AML-193 (cell line): ENCODE measurements around the gene IFNA16.
A peak's percentile ranks its signal among the peaks of the same experiment; 100 is the strongest.
"Not testable (repeated sequence)": the region's sequence is repeated elsewhere in the genome, so short reads cannot be mapped to it uniquely, and the experiment has no call there.

Experiments
- DNase-seq, 2 experiments: peaks; one replicate each; lab custom pipeline; 2025; lab: John Stamatoyannopoulos, UW

The IFNA16 gene

GRCh38 chr9:21217211-21217610 lies at the start of gene IFNA16:
TSS of gene IFNA16 (minus strand) at chr9:21217311. CDS start at chr9:21217305, 6 bp downstream.
- not testable (repeated sequence) for DNase-seq

- DNase-seq = no peak
Observed at GRCh38 chr9:21265421-21266189, 48.5 kb upstream of the IFNA16 start.

DNA sequence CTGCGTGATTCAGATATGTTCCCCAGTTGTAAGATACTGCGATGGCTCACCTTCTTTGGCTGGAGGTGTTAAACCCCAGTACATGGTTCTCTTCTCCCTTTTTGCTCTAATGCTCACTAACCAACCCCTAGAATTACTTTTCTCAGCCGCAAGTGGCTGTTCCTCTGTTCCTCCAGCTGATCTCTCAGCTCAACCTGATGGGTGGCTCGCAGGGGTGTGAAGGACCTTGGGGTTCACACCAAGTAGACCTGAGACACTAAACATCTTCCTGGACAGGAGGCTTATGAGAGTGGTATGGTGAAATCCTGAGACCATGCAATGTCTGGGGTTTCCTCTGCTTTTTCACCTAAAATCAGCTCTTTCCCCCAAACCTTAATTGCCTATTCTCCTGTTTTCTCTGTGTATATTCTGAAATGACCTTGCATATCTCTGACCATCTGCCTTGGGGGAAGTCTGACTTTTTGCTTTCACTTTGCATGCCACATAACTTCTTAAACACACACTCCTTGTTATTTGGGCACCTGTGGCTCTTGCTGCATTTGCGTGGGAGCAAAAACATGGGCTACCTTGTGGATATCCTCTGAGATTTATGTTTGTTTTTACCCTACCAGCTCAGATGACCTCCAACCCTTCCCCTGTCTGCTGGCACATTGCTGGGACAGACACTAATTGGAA lies 38.6 kb upstream of the IFNA16 start:
- DNase-seq = no peak

DNA sequence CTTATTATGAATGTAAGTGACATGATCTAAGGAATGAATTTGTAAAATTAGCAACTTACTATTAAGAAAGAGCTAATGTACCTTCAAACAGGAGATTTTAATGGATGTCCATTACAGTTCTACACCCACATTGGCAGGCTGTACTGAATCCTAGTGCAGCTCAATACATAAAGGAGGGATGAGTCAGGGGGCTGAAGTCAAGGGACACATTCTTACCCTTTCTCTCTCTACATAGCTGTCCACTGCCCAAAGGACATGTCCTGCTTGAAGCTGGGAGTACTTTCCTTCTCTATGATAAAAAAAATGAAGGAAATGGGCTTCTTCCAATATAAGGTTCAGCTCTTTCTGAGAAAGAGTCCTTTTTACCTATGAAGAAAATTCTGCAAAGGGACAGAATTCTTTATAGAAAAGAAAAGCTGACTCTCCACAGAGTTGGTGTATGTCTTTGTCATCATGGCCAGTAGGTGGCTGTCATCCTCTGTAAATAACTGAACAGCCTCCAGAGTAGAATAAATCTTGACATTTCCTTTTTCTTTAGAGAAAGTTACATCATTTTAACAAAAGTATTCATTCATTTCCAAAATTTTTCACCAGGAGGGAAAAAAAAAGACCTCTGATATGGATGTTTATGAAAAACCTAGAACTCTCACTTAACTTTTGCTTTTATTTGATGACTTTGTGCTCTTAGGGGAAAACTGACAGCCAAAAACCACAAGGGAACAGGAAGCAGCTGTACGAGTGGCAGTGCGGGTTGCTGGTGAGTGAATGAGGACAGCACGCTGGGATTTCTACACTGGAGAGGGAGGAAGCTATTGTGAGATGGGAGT lies 35.8 kb upstream of the IFNA16 start:
- peak; percentile 84 to 89 for DNase-seq

- DNase-seq = no peak
Observed at GRCh38 chr9:21251638-21252037, 34.5 kb upstream of the IFNA16 start.

- no peak for DNase-seq
Observed at GRCh38 chr9:21251190-21251589, 34.1 kb upstream of the IFNA16 start.

- peak; percentile 54 to 55 for DNase-seq
Observed at GRCh38 chr9:21244836-21245235, 27.7 kb upstream of the IFNA16 start.

DNA sequence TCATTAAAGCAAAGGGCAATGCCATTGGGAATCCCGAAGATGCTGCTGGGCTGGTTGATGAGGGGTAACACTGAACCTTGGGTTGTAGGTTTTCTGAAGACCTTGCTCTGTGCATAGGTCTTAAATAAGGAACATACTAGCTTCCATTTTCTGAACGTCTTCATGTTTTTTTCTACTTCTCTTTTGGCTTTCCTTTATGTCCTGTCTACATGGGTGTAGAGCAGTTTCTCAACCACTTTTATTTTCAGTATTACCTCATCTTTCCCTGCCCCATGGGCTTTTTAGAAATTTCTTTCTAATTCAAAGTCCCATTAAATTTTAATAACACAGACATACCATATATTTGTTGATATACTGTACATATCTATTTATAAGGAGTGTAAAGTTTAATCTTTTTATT lies 22.8 kb upstream of the IFNA16 start, which contains the start of gene IFNA14:
Gene IFNA14, minus strand, starts transcription at position 95 of the 400 bp plus-strand sequence. Its CDS starts 70 bp downstream, at position 25.
- peak; percentile 54 to 57 for DNase-seq

DNA sequence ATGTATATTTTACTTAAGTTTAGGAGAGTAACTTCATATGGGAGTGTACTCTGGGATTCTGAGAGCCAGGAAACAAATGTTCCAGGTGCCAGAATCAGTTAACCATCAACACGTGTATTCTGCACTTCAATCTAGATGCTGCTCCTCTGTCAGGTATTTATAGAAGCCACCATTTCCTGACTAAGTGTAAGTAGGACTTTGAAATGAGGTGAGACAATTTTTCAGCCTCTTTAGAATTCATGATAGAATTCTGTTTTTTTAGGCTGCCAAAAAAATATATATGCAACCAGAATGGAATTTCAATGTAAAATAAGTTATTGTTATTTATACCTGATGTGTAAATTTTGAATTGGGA lies 19.2 kb upstream of the IFNA16 start:
- DNase-seq = not testable (repeated sequence)

GRCh38 chr9:21235468-21236359 lies 18.6 kb upstream of the IFNA16 start:
- peak; percentile 84 to 91 for DNase-seq

DNA sequence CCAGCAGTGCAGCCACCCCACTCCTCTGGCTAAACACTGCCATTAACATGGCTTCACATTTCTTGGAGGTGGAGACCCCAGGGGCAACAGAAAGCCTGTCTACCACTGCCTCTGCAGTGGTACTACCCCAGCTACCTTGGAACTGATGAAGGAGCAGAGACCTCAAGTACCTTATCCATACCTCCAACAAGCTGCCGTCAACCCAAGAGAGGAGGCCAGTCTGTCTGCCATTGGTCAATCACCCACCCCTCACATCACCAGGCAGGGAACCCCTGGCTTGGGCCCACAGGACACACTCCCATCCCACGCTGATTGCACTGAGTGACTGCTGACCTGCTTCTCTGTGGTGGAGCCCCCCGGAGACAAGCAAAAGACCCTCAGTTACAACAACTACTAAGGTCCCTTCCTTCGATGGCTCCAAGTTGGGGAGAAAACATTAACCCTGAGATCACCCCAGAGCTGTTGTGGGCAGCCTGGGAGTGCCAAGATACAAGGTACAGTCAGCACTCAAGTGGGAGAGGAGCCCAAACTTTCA lies 17.1 kb upstream of the IFNA16 start:
- no peak for DNase-seq

DNA sequence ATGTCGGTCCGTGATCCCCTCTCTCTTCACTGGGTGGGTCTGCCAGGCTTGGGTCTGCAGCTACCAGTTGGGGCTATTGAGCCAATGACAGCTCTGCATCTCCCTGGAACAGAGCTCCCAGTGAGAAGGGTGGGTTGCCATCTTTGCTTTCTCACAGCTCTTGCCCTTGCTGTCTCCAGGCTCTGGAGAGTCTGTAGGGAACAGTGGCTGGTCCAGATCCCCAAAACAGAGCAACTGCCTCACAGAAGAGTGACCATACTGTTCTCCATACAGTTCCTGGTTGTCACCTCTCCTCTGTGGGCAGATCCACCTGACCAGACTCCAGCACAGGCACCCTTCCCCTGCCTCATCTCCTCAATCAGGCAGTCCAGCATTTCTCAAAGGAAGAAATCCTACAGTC lies 16.1 kb upstream of the IFNA16 start:
- no peak for DNase-seq

- DNase-seq = no peak
Observed at GRCh38 chr9:21228122-21228521, 11.0 kb upstream of the IFNA16 start, which contains the start of gene IFNA17. TSS of gene IFNA17 (minus strand) at chr9:21228222. CDS start at chr9:21228173, 49 bp downstream.

DNA sequence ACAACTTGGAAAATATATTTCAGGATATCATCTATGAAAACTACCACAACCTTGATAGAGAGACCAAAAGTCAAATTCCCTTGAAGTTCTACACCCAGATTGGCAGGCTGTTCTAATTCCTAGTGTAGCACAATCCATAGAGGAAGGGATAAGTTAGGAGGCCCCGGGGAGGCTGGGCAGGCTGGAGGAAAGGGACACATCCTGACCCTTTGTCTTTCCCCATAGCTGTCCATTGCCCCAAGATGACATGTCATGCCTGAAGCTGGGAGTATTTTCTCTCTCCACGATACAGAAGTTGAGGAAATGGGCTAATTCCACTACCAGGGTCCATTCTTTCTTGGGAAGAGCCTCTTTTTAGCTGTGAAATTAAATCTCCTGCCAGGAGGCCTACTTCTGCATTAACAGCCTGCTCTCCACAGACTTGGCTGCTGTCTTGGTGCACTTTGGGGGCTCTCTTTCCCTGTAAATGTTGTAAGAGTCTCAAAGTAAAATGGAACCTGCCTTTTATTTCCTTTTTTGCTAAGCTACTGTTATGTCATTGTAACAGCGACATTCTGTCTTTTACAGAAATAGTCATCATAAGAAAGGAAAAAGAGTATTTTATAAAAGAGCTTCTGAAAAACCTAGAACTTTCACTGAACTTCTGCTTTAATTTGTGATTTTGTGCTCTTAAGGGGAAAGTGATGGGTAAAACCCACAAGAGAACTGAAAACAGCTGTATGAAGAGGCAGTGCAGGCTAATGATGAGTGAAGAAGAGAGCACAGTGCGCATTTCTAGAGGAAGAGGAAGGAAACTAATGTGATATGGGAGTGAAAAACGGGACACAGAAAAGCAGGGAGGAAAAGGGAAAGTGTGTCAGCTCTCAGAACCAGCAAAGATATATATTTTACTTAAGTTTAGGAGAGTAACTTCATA lies 3.4 kb downstream of the IFNA16 start:
- DNase-seq = not testable (repeated sequence)

DNA sequence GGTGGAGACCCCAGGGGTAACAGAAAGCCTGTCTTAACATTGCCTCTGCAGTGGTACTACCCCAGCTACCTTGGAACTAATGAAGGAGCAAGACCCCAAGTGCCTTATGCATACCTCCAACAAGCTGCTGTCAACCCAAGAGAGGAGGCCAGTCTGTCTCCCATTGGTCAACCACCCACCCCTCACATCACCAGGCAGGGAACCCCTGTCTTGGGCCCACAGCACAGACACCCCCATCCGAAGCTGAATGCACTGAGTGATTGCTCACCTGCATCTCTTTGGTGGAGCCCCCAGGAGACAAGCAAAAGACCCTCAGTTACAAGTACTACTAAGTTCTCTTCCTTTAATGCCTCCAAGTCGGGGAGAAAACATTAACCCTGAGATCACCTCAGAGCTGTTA lies 5.0 kb downstream of the IFNA16 start:
- not testable (repeated sequence) for DNase-seq

- not testable (repeated sequence) for DNase-seq
Observed at GRCh38 chr9:21210782-21211181, 6.3 kb downstream of the IFNA16 start.

DNA sequence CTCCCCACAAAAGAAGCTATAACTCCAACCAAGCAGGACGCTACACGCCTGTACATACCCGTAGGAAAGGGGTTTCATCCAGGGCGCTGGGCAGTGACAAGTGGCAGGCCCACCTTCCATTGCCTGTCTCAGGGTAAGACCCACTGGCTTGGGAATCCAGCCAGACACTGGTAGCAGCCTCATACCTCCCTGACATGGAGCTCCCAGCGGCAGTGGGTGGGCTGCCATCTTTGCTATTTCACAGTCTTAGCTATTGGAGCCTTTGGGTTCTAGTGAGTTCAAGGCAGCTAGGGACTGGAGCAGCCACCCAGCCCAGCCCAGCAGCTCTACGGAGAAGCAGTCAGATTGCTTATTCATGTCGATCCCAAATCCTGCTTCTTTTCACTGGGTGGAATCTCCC lies 6.8 kb downstream of the IFNA16 start:
- DNase-seq = no peak

- not testable (repeated sequence) for DNase-seq
Observed at GRCh38 chr9:21207043-21207442, 10.1 kb downstream of the IFNA16 start, which contains the start of gene IFNA10. TSS of gene IFNA10 (minus strand) at chr9:21207143. CDS start at chr9:21207097, 46 bp downstream.

DNA sequence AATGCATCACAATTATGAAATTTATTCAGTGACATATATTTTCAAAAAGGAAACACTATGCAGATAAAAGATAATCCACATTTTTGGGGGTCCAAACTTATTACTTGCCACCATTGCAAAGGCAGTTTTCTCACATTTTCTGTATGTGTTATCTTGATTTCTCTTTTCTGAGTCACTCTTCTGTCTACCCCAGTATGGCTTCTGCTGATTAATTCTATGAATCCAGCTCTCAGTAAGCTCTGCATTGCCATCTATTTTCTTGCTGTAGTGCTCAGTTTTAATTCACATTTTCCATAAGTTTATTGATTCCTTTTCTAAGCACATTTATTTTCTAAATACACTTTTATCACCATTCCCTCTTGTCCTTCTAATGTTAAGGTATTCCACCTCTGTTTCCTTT lies 11.9 kb downstream of the IFNA16 start:
- no peak for DNase-seq

DNA sequence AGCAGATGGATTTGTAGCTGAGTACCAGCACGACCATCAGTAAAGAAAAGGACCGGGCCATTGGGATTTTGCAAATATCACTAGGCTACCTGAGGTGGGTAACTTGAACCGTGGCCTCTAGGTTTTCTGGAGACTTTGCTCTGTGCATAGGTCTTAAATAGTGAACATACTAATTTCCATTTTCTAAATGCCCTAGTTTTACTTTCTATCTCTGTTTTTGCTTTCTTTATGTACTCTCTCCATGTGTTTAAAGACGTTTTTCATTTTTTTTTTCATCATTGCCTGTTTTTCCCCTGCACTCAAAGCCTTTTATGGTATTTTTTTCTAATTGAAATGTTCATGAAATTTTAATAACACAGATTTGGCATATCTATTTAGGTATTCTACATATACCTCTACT lies 15.0 kb downstream of the IFNA16 start, which contains the start of gene IFNA7:
Gene IFNA7, minus strand, starts transcription at position 101 of the 400 bp plus-strand sequence. Its CDS starts 40 bp downstream, at position 61.
- DNase-seq = not testable (repeated sequence)
